Stimulated activated naive B cell treated with anti-CD40 and anti-IgM and Interleukin-4, amounts not matched to agents 10 μg/mL and 1 μg/mL and 100 μg/mL, for 72 hours (primary cell): ENCODE measurements around the gene DYNLT2B.
"Not testable (repeated sequence)": the region's sequence is repeated elsewhere in the genome, so short reads cannot be mapped to it uniquely, and the experiment has no call there.

Experiments used
- ATAC-seq, 2 donors: fragments of 150-1000 bp; cut with Tn5 transposase; replicated peaks; 2 replicates each; pipeline ENCODE4 v1.10.0; 2021; ENCODE audit warnings: moderate library complexity in 1 of 2
- DNase-seq: peaks from one replicate; pipeline ENCODE4 v3.0.0; 2021
- H3K27ac Mint-ChIP-seq: one replicate; pipeline ENCODE4 v1.8.0; 2022; ENCODE audit warnings: mild to moderate bottlenecking, mixed read lengths
- H3K27me3 Mint-ChIP-seq, 2 donors: one replicate each; pipeline ENCODE4 v1.8.0; 2022; ENCODE audit warnings: mixed read lengths in 2 of 2
- H3K36me3 Mint-ChIP-seq, 2 donors: one replicate each; pipeline ENCODE4 v1.8.0; 2022; ENCODE audit warnings: mixed read lengths in 2 of 2, mild to moderate bottlenecking in 1 of 2
- H3K4me1 Mint-ChIP-seq, 2 donors: one replicate each; pipeline ENCODE4 v1.8.0; 2022; ENCODE audit warnings: mixed read lengths in 2 of 2, mild to moderate bottlenecking in 1 of 2
- H3K4me3 Mint-ChIP-seq, 2 donors: one replicate each; pipeline ENCODE4 v1.8.0; 2022; ENCODE audit warnings: mild to moderate bottlenecking in 2 of 2, mixed read lengths in 2 of 2, moderate library complexity in 1 of 2
- H3K9me3 Mint-ChIP-seq, 2 donors: one replicate each; pipeline ENCODE4 v1.8.0; 2022; ENCODE audit warnings: mixed read lengths in 2 of 2, mild to moderate bottlenecking in 1 of 2

The DYNLT2B gene

DNA sequence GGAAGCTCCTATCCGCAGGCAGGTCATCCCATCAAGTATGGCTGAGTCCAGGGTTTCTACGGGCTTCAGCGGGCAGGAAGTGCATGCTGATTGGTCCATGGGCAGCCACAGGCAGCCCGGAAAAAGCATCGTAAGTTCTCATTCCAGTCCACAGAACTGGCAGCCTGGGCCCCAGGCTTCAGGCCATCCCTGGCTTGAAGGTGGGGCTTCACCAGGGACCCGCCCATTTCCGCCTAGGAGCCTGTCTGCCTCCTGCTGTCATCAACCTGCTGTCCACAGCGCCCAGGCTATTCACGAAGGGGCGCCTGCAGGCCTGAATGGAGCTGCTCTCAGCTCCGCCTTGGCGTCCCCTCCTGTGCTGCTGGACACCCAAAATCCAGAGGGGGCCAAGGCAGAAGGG lies 44.4 kb downstream of the DYNLT2B start:
- DNase-seq (no peak), ATAC-seq (no peak)
- H3K9me3 Mint-ChIP-seq = no peaks in the 10 kb centered on the region
- H3K4me1 Mint-ChIP-seq = peaks cover 21 to 41% of the 10 kb centered on the region in 2 donors
- no peaks in the 10 kb centered on the region for H3K27me3 Mint-ChIP-seq
- no peak overlapping the region for H3K4me3 Mint-ChIP-seq
- H3K36me3 Mint-ChIP-seq = peaks cover 22 to 46% of the 10 kb centered on the region in 2 donors
- H3K27ac Mint-ChIP-seq = no peak overlapping the region

DNA sequence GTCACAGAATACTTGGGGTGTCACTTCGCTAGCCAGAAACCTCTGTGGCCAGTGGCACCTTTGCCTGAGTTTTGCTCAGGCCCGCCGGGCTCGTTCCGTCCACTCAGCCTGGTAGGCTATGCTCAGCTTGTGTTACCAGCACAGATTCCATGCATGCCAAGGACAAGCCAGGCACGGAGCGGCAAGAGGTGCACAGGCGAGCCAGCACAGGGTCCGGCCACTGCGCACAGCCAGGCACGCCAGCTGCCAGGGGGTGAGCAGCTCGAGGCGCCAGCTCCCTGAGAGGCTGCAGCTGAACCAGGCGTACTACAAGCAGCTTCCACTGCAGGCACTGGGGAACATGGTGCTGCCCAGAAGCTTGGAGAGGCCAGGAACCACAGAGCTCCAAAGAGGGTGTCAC lies 45.2 kb downstream of the DYNLT2B start:
- no peak overlapping the region for H3K27ac Mint-ChIP-seq
- peaks cover 22 to 40% of the 10 kb centered on the region in 2 donors for H3K36me3 Mint-ChIP-seq
- no peaks in the 10 kb centered on the region for H3K9me3 Mint-ChIP-seq
- no peak for ATAC-seq
- H3K4me1 Mint-ChIP-seq = peaks cover 16 to 35% of the 10 kb centered on the region in 2 donors
- H3K4me3 Mint-ChIP-seq = no peak overlapping the region
- DNase-seq = no peak
- no peaks in the 10 kb centered on the region for H3K27me3 Mint-ChIP-seq

DNA sequence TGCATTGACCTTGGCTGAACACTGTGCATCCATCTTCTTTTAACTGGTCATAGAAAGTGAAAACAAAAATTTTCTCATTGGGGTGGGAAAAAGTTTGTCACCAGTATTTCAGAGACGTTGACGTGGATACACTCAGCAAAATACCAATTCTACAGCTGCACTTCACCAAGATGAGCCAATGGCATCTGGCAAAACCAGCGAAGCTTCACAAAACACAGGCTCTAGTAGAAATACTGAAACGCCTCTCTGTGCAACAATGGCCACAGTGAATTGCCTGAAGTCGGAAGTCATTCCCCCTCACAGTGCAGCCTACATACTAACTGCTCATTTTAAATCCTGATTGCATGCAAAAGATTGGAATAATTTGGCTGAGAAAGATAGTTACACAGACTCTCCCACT lies 47.5 kb downstream of the DYNLT2B start:
- DNase-seq (no peak), ATAC-seq (no peak)
- H3K27me3 Mint-ChIP-seq = no peaks in the 10 kb centered on the region
- H3K27ac Mint-ChIP-seq = no peak overlapping the region
- no peaks in the 10 kb centered on the region for H3K9me3 Mint-ChIP-seq
- peaks cover 27 to 35% of the 10 kb centered on the region in 2 donors for H3K36me3 Mint-ChIP-seq
- H3K4me3 Mint-ChIP-seq = no peak overlapping the region
- H3K4me1 Mint-ChIP-seq = peaks cover 16 to 35% of the 10 kb centered on the region in 2 donors

DNA sequence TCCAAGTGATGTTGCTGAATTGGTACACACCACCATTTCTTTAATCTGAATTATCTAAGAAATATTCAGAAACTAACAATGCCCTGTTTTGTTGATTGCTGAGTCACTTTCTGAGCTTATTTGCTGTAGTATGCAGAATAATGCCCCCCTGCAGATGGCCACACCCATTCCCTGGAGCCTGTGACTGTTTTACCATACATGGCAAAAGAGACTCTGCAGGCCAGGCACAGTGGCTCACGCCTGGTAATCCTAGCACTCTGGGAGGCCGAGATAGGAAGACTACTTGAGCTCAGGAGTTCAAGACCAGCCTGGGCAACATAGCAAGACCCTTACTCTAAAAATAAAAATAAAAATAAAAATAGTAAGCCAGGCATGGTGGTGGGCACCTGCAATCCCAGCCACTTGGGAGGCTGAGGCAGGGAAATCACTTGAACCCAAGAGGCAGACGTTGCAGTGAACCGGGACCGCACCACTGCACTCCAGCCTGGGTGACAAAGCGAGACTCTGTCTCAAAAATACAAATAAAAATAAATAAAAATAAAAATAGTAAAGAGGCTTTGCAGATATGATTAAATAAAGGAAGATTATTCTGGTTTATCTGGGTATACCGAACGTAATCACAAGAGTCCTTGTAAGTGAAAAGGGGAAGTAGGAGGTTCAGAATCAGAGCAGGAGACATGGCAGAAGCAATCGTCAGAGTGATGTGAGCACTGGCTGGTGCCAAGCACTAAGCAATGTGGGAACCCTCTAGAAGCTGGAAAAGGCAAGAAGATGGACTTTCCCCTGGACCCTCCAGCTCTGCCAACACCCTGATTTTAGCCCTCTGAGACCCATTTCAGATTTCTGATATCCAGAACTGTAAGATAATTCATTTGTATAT lies 49.5 kb downstream of the DYNLT2B start:
- Mint-ChIP-seq H3K27ac (peak overlapping the region; percentile 47), H3K4me1 (peaks cover 9 to 23% of the 10 kb centered on the region in 2 donors), H3K27me3 (no peaks in the 10 kb centered on the region), H3K36me3 (peaks cover 32 to 37% of the 10 kb centered on the region in 2 donors), H3K9me3 (no peaks in the 10 kb centered on the region), H3K4me3 (no peak overlapping the region)
- DNase-seq (no peak), ATAC-seq (peak; percentile 51 to 68)

GRCh38 chr3:196263819-196264218 lies 54.2 kb downstream of the DYNLT2B start:
- DNase-seq = no peak
- peaks cover 23 to 40% of the 10 kb centered on the region in 2 donors for H3K36me3 Mint-ChIP-seq
- peaks cover 0 to 2% of the 10 kb centered on the region in 2 donors for H3K9me3 Mint-ChIP-seq
- H3K27me3 Mint-ChIP-seq = no peaks in the 10 kb centered on the region
- no peak for ATAC-seq
- H3K4me3 Mint-ChIP-seq = no peak overlapping the region
- no peak overlapping the region for H3K27ac Mint-ChIP-seq
- H3K4me1 Mint-ChIP-seq = no peaks in the 10 kb centered on the region

- Mint-ChIP-seq H3K27me3 (no peaks in the 10 kb centered on the region), H3K4me1 (no peaks in the 10 kb centered on the region), H3K27ac (no peak overlapping the region), H3K36me3 (peaks cover 22 to 48% of the 10 kb centered on the region in 2 donors), H3K4me3 (no peak overlapping the region), H3K9me3 (peaks cover 0 to 2% of the 10 kb centered on the region in 2 donors)
- no peak for DNase-seq
- no peak for ATAC-seq
Measured at GRCh38 chr3:196260784-196261183, 57.3 kb downstream of the DYNLT2B start.

- peaks cover 0 to 2% of the 10 kb centered on the region in 2 donors for H3K4me1 Mint-ChIP-seq
- peaks cover 0 to under 1% of the 10 kb centered on the region in 2 donors for H3K9me3 Mint-ChIP-seq
- DNase-seq (no peak), ATAC-seq (no peak)
- H3K27ac Mint-ChIP-seq = no peak overlapping the region
- H3K27me3 Mint-ChIP-seq = no peaks in the 10 kb centered on the region
- H3K36me3 Mint-ChIP-seq = peaks cover 17 to 29% of the 10 kb centered on the region in 2 donors
- H3K4me3 Mint-ChIP-seq = no peak overlapping the region
Measured at GRCh38 chr3:196255776-196256175, 62.3 kb downstream of the DYNLT2B start.

GRCh38 chr3:196254376-196255283 lies 63.4 kb downstream of the DYNLT2B start:
- Mint-ChIP-seq H3K27me3 (no peaks in the 10 kb centered on the region), H3K4me3 (no peak overlapping the region), H3K27ac (no peak overlapping the region), H3K4me1 (peaks cover 0 to 2% of the 10 kb centered on the region in 2 donors), H3K36me3 (peaks cover 16 to 26% of the 10 kb centered on the region in 2 donors), H3K9me3 (no peaks in the 10 kb centered on the region)
- ATAC-seq = no peak
- no peak for DNase-seq

DNA sequence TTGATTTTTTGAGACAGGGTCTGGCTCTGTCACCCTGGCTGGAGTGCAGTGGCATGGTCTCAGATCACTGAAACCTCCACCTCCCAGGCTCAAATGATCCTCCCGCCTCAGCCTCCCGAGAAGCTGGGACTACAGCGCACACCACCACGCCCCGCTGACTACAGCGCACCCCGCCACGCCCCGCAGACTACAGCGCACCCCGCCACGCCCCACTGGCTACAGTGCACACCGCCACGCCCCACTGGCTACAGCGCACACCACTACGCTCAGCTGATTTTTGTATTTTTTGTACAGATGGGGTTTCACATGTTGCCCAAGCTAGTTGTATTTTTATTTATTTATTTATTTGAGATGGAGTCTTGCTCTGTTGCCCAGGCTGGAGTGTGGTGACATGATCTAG lies 66.1 kb downstream of the DYNLT2B start:
- H3K27ac Mint-ChIP-seq = no peak overlapping the region
- peaks cover 16 to 21% of the 10 kb centered on the region in 2 donors for H3K36me3 Mint-ChIP-seq
- DNase-seq = no peak
- no peak for ATAC-seq
- no peaks in the 10 kb centered on the region for H3K9me3 Mint-ChIP-seq
- peaks cover 0 to 2% of the 10 kb centered on the region in 2 donors for H3K4me1 Mint-ChIP-seq
- H3K4me3 Mint-ChIP-seq = no peak overlapping the region
- no peaks in the 10 kb centered on the region for H3K27me3 Mint-ChIP-seq

GRCh38 chr3:196246612-196247308 lies 71.3 kb downstream of the DYNLT2B start:
- no peak for ATAC-seq
- DNase-seq = no peak
- Mint-ChIP-seq H3K4me1 (no peaks in the 10 kb centered on the region), H3K27ac (peak overlapping the region; percentile 25), H3K27me3 (no peaks in the 10 kb centered on the region), H3K4me3 (no peak overlapping the region), H3K36me3 (peaks cover 16 to 26% of the 10 kb centered on the region in 2 donors), H3K9me3 (no peaks in the 10 kb centered on the region)

GRCh38 chr3:196244166-196244565 lies 73.9 kb downstream of the DYNLT2B start:
- ATAC-seq, H3K27ac Mint-ChIP-seq, H3K4me3 Mint-ChIP-seq, H3K9me3 Mint-ChIP-seq, DNase-seq, H3K27me3 Mint-ChIP-seq, H3K4me1 Mint-ChIP-seq: not testable (repeated sequence)
- peaks cover 22 to 35% of the 10 kb centered on the region in 2 donors for H3K36me3 Mint-ChIP-seq

DNA sequence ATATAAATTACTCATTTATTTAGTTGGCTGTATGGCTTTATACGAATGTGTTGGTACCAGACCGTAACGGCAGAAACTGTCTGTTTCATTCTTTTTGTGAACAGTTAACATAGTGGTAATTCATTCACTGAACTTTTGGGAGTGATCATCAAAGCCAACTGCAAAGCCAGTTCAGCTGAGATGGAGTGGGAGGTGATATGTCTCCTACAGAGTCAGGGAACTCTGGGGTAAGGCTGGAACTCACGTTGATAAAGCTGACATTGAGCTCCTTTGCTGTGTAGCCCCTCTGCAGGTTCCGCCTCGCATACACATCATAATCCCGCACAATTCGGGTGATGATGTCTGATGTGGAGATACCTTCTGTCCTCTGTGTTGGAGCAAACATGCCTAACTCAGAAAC lies 76.3 kb downstream of the DYNLT2B start:
- ATAC-seq (no peak), DNase-seq (no peak)
- H3K9me3 Mint-ChIP-seq = no peaks in the 10 kb centered on the region
- H3K27ac Mint-ChIP-seq = no peak overlapping the region
- no peaks in the 10 kb centered on the region for H3K27me3 Mint-ChIP-seq
- H3K4me3 Mint-ChIP-seq = no peak overlapping the region
- H3K4me1 Mint-ChIP-seq = peaks cover 3 to 4% of the 10 kb centered on the region in 2 donors
- peaks cover 26 to 50% of the 10 kb centered on the region in 2 donors for H3K36me3 Mint-ChIP-seq
